GM12801 (cell line): Measurements from ENCODE around the gene CNOT9.

Experiments
- TF ChIP-seq, protein P1 (sequence below): IDR thresholded peaks from one replicate; pipeline ENCODE4 v1.5.1; 2011; ENCODE audit warnings: control low read depth; ENCODE audit not compliant: insufficient read length; ENCODE audit errors: extremely low read depth

Gene CNOT9

DNA sequence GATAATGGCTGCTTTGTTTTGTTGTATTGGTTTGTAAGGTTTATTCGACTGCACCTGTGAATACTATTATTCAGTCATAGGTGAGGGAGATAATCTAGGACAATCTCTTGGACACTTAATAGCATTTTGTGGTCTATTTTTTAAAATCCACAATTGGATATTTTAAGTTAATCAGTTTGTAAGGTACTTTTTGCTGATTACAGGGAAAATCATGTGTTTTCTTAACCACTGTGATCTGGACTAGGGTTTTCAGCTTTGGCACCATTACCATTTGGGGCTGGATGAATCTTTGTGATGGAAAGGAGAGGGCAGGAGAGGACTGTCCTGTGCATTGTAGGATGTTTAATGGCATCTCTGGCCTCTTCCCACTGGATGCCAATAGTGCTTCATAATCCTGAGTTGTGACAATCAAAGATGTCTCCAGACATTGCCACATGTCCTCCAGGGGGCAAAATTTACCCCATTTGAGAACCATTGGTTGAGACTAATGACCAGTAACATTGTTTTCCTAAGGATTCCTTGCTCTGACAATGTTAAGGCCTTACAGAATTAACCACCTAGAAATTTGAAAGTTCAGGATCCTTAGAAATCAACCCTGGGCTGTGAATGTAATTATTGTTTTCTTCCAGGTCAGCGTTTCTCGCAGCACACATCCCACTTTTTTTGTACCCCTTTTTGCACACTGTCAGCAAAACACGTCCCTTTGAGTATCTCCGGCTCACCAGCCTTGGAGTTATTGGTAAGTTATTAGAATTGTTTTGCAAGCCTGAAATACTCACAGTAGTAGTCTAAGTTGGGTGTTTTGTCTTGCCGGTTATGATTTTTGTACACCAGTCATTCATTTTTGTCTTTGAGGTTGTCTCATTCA is 15.6 kb downstream of the CNOT9 start:
- TF ChIP-seq, protein P1, sequence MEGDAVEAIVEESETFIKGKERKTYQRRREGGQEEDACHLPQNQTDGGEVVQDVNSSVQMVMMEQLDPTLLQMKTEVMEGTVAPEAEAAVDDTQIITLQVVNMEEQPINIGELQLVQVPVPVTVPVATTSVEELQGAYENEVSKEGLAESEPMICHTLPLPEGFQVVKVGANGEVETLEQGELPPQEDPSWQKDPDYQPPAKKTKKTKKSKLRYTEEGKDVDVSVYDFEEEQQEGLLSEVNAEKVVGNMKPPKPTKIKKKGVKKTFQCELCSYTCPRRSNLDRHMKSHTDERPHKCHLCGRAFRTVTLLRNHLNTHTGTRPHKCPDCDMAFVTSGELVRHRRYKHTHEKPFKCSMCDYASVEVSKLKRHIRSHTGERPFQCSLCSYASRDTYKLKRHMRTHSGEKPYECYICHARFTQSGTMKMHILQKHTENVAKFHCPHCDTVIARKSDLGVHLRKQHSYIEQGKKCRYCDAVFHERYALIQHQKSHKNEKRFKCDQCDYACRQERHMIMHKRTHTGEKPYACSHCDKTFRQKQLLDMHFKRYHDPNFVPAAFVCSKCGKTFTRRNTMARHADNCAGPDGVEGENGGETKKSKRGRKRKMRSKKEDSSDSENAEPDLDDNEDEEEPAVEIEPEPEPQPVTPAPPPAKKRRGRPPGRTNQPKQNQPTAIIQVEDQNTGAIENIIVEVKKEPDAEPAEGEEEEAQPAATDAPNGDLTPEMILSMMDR: no peak

DNA sequence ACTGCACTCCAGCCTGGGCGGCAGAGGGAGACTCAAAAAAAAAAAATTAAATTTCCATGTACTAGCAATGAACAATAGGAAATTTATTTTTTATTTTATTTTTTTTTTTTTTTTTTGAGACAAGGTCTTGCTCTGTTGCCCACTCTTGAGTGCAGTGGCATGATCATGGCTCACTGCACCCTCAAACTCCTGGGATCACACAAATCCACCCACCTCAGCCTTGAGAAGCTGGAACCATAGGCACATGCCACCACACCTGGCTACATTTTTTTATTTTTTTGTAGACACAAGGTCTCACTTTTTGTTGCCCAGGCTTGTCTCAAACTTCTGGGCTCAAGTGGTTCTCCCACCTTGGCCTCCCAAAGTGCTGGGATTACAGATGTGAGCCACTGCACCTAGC is 16.9 kb downstream of the CNOT9 start:
- TF ChIP-seq, protein P1: no peak

DNA sequence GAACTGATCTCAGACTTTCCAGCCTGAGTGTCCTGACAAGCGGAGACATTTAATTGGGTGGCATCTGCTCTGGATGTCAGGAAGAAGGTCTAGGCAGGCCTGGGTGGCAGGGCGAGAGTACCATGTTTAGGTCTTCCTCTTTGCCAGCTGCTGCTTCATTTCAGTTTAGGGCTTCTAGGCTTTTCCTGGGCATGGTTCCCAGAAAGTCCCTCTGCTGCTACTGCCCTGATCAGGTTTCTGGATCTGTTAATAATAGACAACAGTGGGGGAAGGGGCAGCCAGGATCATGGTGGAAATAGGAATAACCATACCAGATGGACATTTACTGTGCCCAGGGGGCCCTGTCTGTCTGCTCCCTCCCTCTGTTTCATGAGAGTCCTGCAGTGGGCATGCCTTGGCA is 36.8 kb downstream of the CNOT9 start:
- TF ChIP-seq, protein P1: no peak

DNA sequence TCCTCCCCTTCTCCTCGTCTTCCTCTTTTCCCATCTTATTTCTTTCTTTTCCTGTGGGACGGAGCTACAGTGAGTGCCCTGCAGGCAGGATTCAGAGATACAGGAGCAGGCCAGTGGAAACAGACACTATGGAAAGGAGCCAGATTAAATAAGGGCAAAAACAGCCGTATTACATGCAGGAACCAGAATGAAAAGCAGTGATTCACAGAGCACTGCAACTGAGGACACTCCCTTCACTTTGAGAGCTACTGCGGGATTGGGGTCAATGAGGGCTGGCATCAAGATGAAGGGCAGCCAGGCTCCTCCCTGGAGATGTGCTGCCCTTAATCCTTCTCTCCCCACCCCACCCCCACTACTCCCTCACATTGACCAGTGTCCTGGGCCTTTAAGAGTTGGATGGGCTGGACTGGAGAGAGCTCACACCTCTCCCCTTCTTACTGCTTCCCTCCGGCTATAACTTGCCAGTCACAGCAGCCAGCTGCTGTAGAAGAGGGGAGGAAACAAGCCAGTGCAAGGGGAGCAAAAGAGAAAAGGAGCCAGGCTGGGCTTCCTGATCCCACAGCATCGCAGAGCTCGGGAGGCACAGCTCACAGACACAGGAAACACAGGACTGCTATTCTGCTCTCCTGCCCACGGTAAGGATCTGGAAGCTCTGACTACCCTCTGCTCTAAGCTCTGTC is 38.9 kb downstream of the CNOT9 start, which contains the start of gene PLCD4:
PLCD4 (plus strand) TSS at position 464 of the 680 bp plus-strand sequence. CDS start 7,841 bp downstream, outside the sequence.
- TF ChIP-seq, protein P1: no peak

DNA sequence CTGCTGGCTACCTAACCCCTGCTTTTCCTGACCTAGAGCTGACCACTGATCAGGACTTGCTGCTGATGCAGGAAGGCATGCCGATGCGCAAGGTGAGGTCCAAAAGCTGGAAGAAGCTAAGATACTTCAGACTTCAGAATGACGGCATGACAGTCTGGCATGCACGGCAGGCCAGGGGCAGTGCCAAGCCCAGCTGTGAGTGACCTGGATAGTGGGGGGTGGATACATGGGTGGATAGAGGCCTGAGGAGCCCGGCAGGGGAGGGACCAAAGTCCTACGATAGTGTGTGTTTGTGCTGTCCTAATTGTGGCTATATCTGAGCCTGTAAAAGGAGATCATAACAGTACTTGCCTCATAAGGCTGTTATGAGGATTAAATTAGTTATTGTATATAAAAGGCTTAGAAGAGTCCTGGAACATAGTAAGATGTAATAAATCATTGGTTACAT is 47.3 kb downstream of the CNOT9 start:
- TF ChIP-seq, protein P1: no peak

DNA sequence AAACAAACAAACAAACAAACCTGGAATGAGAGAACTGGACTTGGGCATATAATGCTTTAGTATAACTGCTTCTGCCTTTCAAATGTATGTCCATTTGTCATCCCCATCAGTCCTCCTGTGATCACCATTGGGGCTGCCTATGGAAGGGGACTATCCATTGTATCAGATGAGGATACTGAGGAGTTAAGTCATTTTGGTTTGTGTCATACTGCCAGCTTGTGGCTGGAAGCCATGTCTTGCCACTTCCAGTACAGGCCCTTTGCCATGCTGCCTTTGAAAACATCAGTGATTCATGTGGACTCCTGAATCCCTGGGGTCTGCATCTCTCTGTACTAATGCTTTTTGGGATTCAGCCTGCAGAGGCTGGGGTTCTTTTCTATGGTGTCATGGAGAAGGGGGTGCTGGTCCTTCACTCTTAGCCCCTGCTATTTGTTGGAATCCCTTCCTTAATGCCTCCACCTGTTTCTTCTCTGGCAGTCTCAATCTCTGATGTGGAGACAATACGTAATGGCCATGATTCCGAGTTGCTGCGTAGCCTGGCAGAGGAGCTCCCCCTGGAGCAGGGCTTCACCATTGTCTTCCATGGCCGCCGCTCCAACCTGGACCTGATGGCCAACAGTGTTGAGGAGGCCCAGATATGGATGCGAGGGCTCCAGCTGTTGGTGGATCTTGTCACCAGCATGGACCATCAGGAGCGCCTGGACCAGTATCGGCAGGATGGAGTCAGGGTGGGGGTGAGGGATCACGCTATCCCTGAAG is 49.6 kb downstream of the CNOT9 start:
- TF ChIP-seq, protein P1: no peak

DNA sequence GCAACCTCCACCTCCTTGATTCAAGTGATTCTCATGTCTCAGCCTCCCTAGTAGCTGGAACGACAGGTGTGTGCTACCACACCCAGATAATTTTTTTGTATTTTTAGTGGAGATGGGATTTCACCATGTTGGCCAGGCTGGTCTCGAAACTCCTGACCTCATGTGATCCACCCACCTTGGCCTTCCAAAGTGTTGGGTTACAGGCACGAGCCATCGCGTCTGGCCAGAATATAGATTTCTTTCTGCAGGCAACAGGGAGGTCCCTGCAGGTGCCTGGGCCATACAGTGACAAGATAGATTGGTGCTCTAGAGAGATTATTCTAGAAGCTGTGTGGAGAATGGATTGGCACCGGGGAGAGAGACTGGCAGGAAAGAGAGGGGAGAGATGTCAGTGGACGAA is 52.4 kb downstream of the CNOT9 start:
- TF ChIP-seq, protein P1: no peak
